Chondrocyte (in vitro differentiated cells): Measurements from ENCODE around the gene OSBPL5. TPM values are rescaled to one million over a fixed set of nuclear protein-coding genes. Genes with fewer than 3 reads are reported as not detected.
A peak's percentile ranks its signal among the peaks of the same experiment; 100 is the strongest.

ENCODE experiments used
- DNase-seq: peaks from one replicate; pipeline ENCODE4 v3.0.0; 2021; ENCODE audit warnings: mixed read lengths, low spot score
- H3K27ac Mint-ChIP-seq: one replicate; pipeline ENCODE4 v1.8.0; 2021; ENCODE audit warnings: mild to moderate bottlenecking, moderate library complexity, mixed read lengths; ENCODE audit not compliant: unreplicated experiment
- H3K27me3 Mint-ChIP-seq: 2 replicates; pipeline ENCODE4 v1.8.0; 2021; ENCODE audit warnings: low read depth, mixed read lengths
- H3K36me3 Mint-ChIP-seq: 2 replicates; pipeline ENCODE4 v1.8.0; 2021; ENCODE audit warnings: low read depth, mixed read lengths
- H3K4me1 Mint-ChIP-seq: 2 replicates; pipeline ENCODE4 v1.8.0; 2021; ENCODE audit warnings: low read depth, mild to moderate bottlenecking, mixed read lengths
- H3K4me3 Mint-ChIP-seq: one replicate; pipeline ENCODE4 v1.8.0; 2021; ENCODE audit warnings: mild to moderate bottlenecking, moderate library complexity, mixed read lengths; ENCODE audit not compliant: unreplicated experiment
- H3K9me3 Mint-ChIP-seq: 2 replicates; pipeline ENCODE4 v1.8.0; 2021; ENCODE audit warnings: low read depth, mixed read lengths
- total RNA-seq: library from RNA; stranded (reverse); gene quantifications from 3 replicates; pipeline ENCODE4 v1.2.1, GENCODE V29; 2021
- TF ChIP-seq, protein P1 (sequence below): fragments of 200-600 bp; sonication (generic); IDR thresholded peaks from 2 replicates; pipeline ENCODE4 v1.5.0; 2021; ENCODE audit warnings: antibody characterized with exemption, mild to moderate bottlenecking, moderate library complexity

OSBPL5 gene
- total RNA-seq, 1 donor from 2014 or later = 43.9 TPM

DNA sequence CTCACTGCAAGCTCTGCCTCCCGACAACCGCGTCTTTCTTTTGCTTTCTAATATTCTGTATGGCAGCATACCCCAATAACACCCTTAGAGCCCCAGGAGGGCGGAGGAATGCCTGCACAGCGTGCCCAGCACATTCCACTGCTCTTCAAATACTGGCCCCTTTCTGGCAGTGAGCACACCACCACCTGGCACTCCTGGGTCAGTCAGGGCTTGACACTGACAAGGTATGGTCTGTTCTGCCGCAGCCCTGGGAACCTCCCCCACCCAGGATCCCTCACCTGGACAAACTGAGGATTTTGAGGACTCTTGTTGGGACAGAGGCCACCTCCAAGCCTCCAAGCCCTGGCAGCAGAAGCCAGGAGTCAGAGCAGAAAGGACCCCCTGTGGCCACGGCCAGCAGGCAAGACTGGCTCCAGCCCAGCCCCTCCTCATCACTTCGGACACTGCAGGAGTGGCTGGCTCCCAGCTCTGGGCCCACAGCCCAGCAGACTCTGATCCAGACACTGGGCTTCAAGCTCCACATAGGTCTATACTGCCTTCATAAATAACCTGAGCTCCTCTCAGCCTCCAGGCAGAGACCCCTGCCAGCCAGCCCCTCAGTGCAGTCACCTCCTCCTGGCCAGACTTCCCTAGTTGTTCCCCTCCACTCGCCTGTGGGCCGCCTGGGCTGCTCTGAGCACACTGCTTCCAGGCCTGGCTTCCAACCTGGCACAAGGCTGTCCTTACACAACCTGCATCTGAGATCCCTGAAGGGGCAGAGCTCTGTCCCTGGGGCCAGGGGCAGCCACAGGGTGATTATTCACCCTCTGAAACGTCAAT, 122.4 kb downstream of the OSBPL5 start:
- Mint-ChIP-seq H3K27ac (peak overlapping the region; percentile 74), H3K4me3 (no peak overlapping the region), H3K9me3 (no peaks in the 10 kb centered on the region), H3K36me3 (peaks cover 25% of the 10 kb centered on the region), H3K4me1 (peaks cover 25% of the 10 kb centered on the region), H3K27me3 (no peaks in the 10 kb centered on the region)
- TF ChIP-seq, protein P1, sequence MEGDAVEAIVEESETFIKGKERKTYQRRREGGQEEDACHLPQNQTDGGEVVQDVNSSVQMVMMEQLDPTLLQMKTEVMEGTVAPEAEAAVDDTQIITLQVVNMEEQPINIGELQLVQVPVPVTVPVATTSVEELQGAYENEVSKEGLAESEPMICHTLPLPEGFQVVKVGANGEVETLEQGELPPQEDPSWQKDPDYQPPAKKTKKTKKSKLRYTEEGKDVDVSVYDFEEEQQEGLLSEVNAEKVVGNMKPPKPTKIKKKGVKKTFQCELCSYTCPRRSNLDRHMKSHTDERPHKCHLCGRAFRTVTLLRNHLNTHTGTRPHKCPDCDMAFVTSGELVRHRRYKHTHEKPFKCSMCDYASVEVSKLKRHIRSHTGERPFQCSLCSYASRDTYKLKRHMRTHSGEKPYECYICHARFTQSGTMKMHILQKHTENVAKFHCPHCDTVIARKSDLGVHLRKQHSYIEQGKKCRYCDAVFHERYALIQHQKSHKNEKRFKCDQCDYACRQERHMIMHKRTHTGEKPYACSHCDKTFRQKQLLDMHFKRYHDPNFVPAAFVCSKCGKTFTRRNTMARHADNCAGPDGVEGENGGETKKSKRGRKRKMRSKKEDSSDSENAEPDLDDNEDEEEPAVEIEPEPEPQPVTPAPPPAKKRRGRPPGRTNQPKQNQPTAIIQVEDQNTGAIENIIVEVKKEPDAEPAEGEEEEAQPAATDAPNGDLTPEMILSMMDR = no peak
- DNase-seq = no peak

DNA sequence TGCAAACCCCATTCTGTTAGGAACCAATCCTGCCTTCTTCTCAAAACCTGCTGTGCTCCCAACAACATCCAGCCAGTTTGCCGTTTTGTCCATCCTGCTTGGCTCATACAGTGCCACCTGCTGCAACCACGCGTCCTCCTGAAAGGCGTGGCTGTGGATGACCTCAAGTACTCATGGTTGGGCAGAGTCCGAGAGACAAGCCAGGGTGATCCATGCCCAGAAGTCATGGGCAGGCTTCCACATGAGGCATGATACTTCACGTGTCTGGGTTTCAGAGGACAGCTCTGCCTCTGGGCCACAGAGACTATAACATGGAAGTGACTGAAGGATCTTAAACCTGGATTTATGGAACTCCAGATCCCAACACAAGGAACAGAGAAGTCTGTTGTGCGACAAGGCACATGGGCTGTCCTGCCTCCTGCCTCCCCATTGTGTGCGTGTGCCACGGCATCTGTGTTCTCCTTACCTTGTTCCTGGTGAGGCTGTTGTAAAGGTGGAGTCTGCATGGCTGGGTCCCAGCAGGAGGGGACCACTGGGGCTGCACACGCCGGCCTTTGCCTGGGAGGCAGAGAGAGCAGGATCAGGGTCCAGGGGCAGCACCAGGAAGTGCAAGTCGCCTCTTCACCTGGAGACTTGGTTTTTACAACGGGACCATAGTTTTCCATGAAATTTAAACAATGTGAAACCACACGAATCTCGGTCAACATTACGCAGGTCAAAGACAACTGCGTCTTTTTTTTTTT, 123.2 kb downstream of the OSBPL5 start:
- no peaks in the 10 kb centered on the region for H3K9me3 Mint-ChIP-seq
- DNase-seq = peak; percentile 40
- H3K4me3 Mint-ChIP-seq = no peak overlapping the region
- H3K4me1 Mint-ChIP-seq = peaks cover 24% of the 10 kb centered on the region
- TF ChIP-seq, protein P1 = no peak
- H3K27me3 Mint-ChIP-seq = no peaks in the 10 kb centered on the region
- H3K36me3 Mint-ChIP-seq = peaks cover 31% of the 10 kb centered on the region
- no peak overlapping the region for H3K27ac Mint-ChIP-seq

DNA sequence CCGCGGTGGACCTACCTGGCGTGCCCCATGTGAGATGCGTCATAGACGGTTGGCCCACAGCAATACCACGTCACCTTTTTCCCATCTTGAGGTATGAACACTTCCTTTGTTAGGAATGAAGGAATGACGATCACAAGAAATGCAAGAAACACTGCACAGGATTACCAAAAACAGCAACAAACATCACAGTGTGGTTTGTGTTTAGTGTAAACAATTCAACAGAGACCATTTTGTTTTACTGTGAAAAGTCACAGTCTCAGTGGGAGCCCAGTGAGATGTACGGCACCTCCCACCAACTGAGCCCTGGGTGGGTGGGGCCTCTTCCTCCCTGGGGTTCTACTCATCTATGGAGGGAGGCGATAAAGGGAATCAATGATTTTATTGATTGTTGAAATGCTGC, 124.2 kb downstream of the OSBPL5 start:
- peaks cover 38% of the 10 kb centered on the region for H3K36me3 Mint-ChIP-seq
- DNase-seq = no peak

DNA sequence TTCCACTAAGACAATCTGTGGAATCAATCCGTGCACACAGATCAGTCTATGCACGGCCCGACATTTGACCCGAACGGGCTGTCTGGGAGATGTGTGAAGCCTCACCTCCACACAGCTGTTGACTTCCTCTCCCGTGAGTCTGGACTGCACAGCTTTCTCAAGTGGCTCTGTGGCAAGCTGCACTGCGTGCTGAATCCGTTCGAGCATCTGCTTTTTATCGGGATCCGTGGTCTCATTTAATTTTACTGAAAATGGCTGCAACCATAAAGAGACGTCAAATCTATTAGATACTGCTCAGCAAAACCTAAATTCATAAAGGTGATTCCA, 127.2 kb downstream of the OSBPL5 start:
- H3K36me3 Mint-ChIP-seq = peaks cover 40% of the 10 kb centered on the region
- no peak overlapping the region for H3K27ac Mint-ChIP-seq
- no peak overlapping the region for H3K4me3 Mint-ChIP-seq
- H3K9me3 Mint-ChIP-seq = no peaks in the 10 kb centered on the region
- no peaks in the 10 kb centered on the region for H3K27me3 Mint-ChIP-seq
- no peak for DNase-seq
- TF ChIP-seq, protein P1 = no peak
- peaks cover 6% of the 10 kb centered on the region for H3K4me1 Mint-ChIP-seq

More for the DNA sequence above, 124.2 kb downstream of the OSBPL5 start:
- Mint-ChIP-seq H3K4me1 (peaks cover 24% of the 10 kb centered on the region), H3K4me3 (no peak overlapping the region), H3K27ac (no peak overlapping the region), H3K9me3 (no peaks in the 10 kb centered on the region), H3K27me3 (no peaks in the 10 kb centered on the region)
- TF ChIP-seq, protein P1 = no peak

Other genes starting within 250 kb of the OSBPL5 start
- 63.9 to 69.0 TPM (median 64.4 TPM) in 3 replicates for gene PHLDA2, start 235.9 kb downstream of the OSBPL5 start, total RNA-seq
- 83.5 to 135 TPM (median 89.5 TPM) in 3 replicates for gene NAP1L4, start 173.0 kb downstream of the OSBPL5 start, total RNA-seq
- 49.3 to 106 TPM (median 101 TPM) in 3 replicates for gene CARS1, start 107.9 kb downstream of the OSBPL5 start, total RNA-seq
- not detected in 3 replicates for gene MRGPRG, start 53.5 kb upstream of the OSBPL5 start, total RNA-seq
- not detected in 3 replicates for gene MRGPRE, start 67.1 kb upstream of the OSBPL5 start, total RNA-seq
- 15.3 to 18.1 TPM (median 17.5 TPM) in 3 replicates for gene ZNF195, start 213.8 kb upstream of the OSBPL5 start, total RNA-seq